Psoas muscle (tissue), 8 donors: ENCODE data around the gene B3GNT9. TPM values are rescaled to one million over a fixed set of nuclear protein-coding genes. Genes with fewer than 3 reads are reported as not detected.

ENCODE experiments used
- ATAC-seq, 4 donors: fragments of 200-7000 bp; cut with Tn5 transposase; one replicate each; pipeline ENCODE4 v1.9.1; 2020; ENCODE audit warnings: moderate library complexity in 3 of 4, mild to moderate bottlenecking in 2 of 4
- DNase-seq, 2 donors: peaks; one replicate each; pipeline ENCODE4 v3.0.0-alpha.2; 2020
- H3K27ac ChIP-seq: fragments of 200-600 bp; one replicate; pipeline ENCODE4 v1.8.0; 2022
- H3K27me3 ChIP-seq, 3 donors: fragments of 200-600 bp in 1 of 3; one replicate each; pipeline versions ENCODE4 v1.6.1 to v1.8.0; 2013 to 2022; ENCODE audit warnings: low read length in 2 of 3, mild to moderate bottlenecking in 2 of 3, moderate library complexity in 1 of 3; ENCODE audit not compliant: insufficient read depth in 3 of 3
- H3K36me3 ChIP-seq, 2 donors: fragments of 200-600 bp in 1 of 2; one replicate each; pipeline versions ENCODE4 v1.6.1 to v1.8.0; 2013 to 2022; ENCODE audit warnings: low read depth in 1 of 2, mild to moderate bottlenecking in 1 of 2, moderate library complexity in 1 of 2; ENCODE audit not compliant: insufficient read depth in 1 of 2
- H3K4me1 ChIP-seq: fragments of 200-600 bp; one replicate; pipeline ENCODE4 v1.8.0; 2022
- H3K4me3 ChIP-seq: fragments of 200-600 bp; one replicate; pipeline ENCODE4 v1.8.0; 2022; ENCODE audit warnings: mild to moderate bottlenecking
- H3K9me3 ChIP-seq: fragments of 200-600 bp; one replicate; pipeline ENCODE4 v1.8.0; 2022
- CTCF ChIP-seq: fragments of 200-600 bp; IDR thresholded peaks from one replicate; pipeline ENCODE4 v1.8.0; 2022; ENCODE audit warnings: antibody characterized with exemption
- WGBS, 3 donors: extraction: QIAGEN DNeasy Blood & Tissue Kit; methylation state at CpG; one replicate each; pipeline versions ENCODE4 v1.1.6 to v1.1.7; 2013; 5-methylcytosine and 5-hydroxymethylcytosine counted together
- intact Hi-C, 2 donors: fragments of 100-400 bp; cut with DNase I; formaldehyde crosslinking; loops; one replicate each; pipeline versions ENCODE4 v1.11.0 to v1.14.2; 2022
- polyA plus RNA-seq, 3 donors: library from polyadenylated mRNA; stranded (reverse); fragments of 200-250 nt; gene quantifications; one replicate each; pipeline ENCODE4 v1.2.3, GENCODE V29; 2013
- total RNA-seq, 4 donors: library from RNA; stranded (reverse); fragmentation: NEBNext Ultra II Directional in 2 of 4; extraction: Animal tissue kit (Norgen Biotek cat#: 25700) in 2 of 4; gene quantifications; one replicate each; pipeline versions ENCODE4 v1.2.1 to v1.2.4, GENCODE V29; 2021 to 2023
- donor health status: healthy with polysubstance abuse.
- donor health status: DM: no; HTN: no; CAD: no; lungs with moderate emphysema.
- donor health status: Bipolar disorder and iron deficiency.
- donor health status: healthy.
- donor health status: DM: yes; HTN: yes; CAD: no.
- donor health status: DM: no; HTN: no; CAD: no.
- donor health status: DM: no; HTN: no; CAD: no.
- donor health status: DM: yes; HTN: yes; CAD: no.

Gene B3GNT9
- total and polyA plus RNA-seq, 7 donors: 0.69 to 4.1 (median 1.2) TPM

- Histone ChIP-seq H3K27me3 (no peaks in the 10 kb centered on the region), H3K27ac (no peak overlapping the region), H3K9me3 (no peaks in the 10 kb centered on the region), H3K4me1 (peaks cover 35% of the 10 kb centered on the region), H3K36me3 (no peaks in the 10 kb centered on the region), H3K4me3 (no peak overlapping the region)
- no peak for TF ChIP-seq CTCF
- WGBS, 3 donors: 53 to 59% (median 53%) methylated on average over 26 of the region's 26 CpGs
- DNase-seq: peak in 1 of 2 donors; percentile 52
- intact Hi-C loops: no loop called here
- no peak for ATAC-seq
These were observed 36.5 kb upstream of the B3GNT9 start for GRCh38 chr16:67187175-67187890.

- H3K36me3 ChIP-seq: no peaks in the 10 kb centered on the region
These were observed 35.8 kb upstream of the B3GNT9 start for GRCh38 chr16:67186550-67186950.

GRCh38 chr16:67185651-67186134 lies 34.9 kb upstream of the B3GNT9 start:
- no peak for TF ChIP-seq CTCF
- H3K36me3 ChIP-seq: no peaks in the 10 kb centered on the region
- H3K27me3 ChIP-seq: no peaks in the 10 kb centered on the region
- DNase-seq (no peak), ATAC-seq (no peak)
- no peak overlapping the region for H3K27ac ChIP-seq
- H3K4me3 ChIP-seq: peak overlapping the region; percentile 95
- WGBS, 3 donors: 9 to 11% (median 9%) methylated on average over 12 of the region's 12 CpGs
- H3K9me3 ChIP-seq: no peaks in the 10 kb centered on the region
- H3K4me1 ChIP-seq: peaks cover 29% of the 10 kb centered on the region
- intact Hi-C loops: loop anchor here in 1 of 2 donors (1.0 kb wide), 1 partner anchor 208 kb away; no protein-coding TSS in a partner anchor

More at GRCh38 chr16:67186550-67186950, 35.8 kb upstream of the B3GNT9 start:
- H3K27ac ChIP-seq: no peak overlapping the region
- peaks cover 34% of the 10 kb centered on the region for H3K4me1 ChIP-seq
- no peaks in the 10 kb centered on the region for H3K9me3 ChIP-seq
- no peaks in the 10 kb centered on the region for H3K27me3 ChIP-seq
- ATAC-seq: no peak
- no peak overlapping the region for H3K4me3 ChIP-seq
- intact Hi-C loops: no loop called here
- 42 to 50% (median 42%) methylated on average over 5 of the region's 5 CpGs for WGBS, 3 donors
- DNase-seq: no peak
- no peak for TF ChIP-seq CTCF

- ATAC-seq (peak; percentile 54 to 70 (median 63)), DNase-seq (peak; percentile 94 to 97)
- WGBS, 3 donors: 14 to 16% (median 14%) methylated on average over 41 to 43 of the region's 43 CpGs
- Histone ChIP-seq H3K4me3 (peak overlapping the region; percentile 95), H3K27me3 (no peaks in the 10 kb centered on the region), H3K36me3 (no peaks in the 10 kb centered on the region), H3K9me3 (no peaks in the 10 kb centered on the region), H3K27ac (no peak overlapping the region), H3K4me1 (peaks cover 29% of the 10 kb centered on the region)
- TF ChIP-seq CTCF: peak; percentile 87
- intact Hi-C loops: loop anchor here in 1 of 2 donors (1.0 kb wide), 1 partner anchor 208 kb away; no protein-coding TSS in a partner anchor
These were observed 34.3 kb upstream of the B3GNT9 start for GRCh38 chr16:67184995-67185650.
